AG04449 (cell line): ENCODE measurements around the gene OR6B1.

Experiments used
- CTCF ChIA-PET: fragments of 350-600 bp; formaldehyde crosslinking; extraction: SDS; loops from one replicate; lab custom pipeline; 2021; ENCODE audit warnings: antibody characterized with exemption; lab: Yijun Ruan, JAX
- POLR2A ChIA-PET: fragments of 400-600, 350-600 bp; formaldehyde crosslinking; extraction: SDS; loops from one replicate; lab custom pipeline; 2020; ENCODE audit warnings: antibody characterized with exemption, inconsistent platforms; lab: Yijun Ruan, JAX
- DNase-seq: peaks from one replicate; pipeline ENCODE4 v3.0.0-alpha.2; 2010; ENCODE audit warnings: low read depth, low spot score
- H3K4me3 ChIP-seq: 2 replicates; pipeline ENCODE4 v1.5.1; 2011; ENCODE audit warnings: low read depth, mild to moderate bottlenecking, control low read depth, low read length
- CTCF ChIP-seq: IDR thresholded peaks from one replicate; pipeline ENCODE4 v1.5.1; 2011; ENCODE audit warnings: mild to moderate bottlenecking, moderate library complexity, low read length, control low read depth, inconsistent platforms; ENCODE audit not compliant: insufficient read depth; ENCODE audit errors: missing control alignments

The OR6B1 gene

GRCh38 chr7:143992670-143993069 lies 7.5 kb upstream of the OR6B1 start:
- DNase-seq = no peak
- H3K4me3 ChIP-seq = no peak overlapping the region
- TF ChIP-seq CTCF = no peak
- ChIA-PET CTCF (no interaction called here), POLR2A (no interaction called here)

DNA sequence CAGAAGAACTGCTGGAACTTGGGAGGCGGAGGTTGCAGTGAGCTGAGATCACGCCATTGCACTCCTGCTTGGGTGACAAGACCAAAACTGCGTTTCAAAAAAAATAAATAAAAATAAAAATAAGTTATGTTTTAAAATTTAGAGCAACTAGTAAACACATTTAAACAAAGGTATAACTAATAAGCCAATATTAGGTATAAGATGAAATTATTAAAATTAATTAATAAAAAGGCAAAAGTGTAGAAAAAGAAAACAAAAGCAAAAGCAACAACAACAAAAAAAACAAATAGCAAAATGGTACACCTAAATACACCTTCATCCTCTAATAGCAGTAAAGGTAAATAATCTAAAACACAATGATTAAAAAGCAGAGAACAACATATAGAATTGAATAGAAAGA lies 6.2 kb upstream of the OR6B1 start:
- ChIA-PET POLR2A (no interaction called here), CTCF (no interaction called here)
- no peak for DNase-seq
- TF ChIP-seq CTCF = no peak
- H3K4me3 ChIP-seq = no peak overlapping the region

DNA sequence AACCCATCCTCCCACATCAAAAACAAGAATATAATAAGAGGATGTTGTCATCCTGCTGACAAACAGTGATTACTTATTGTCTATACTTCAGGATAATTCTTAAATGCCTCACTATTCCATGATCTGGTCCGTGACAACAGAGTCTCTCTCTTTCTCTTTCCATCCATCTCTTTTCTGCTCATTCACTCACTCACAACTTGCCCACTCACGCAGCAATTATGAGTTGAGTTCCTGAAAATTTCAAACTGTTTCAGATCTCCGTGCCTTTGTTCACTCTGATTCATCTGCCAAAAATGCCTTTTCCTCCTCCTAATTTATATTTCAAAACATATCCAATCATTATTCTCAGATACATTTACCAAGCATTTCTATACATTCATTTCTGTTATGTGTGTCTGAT lies 1.4 kb downstream of the OR6B1 start:
- no peak for TF ChIP-seq CTCF
- no peak overlapping the region for H3K4me3 ChIP-seq
- DNase-seq = no peak
- POLR2A ChIA-PET = no interaction called here
- CTCF ChIA-PET = interaction anchor here (2.2 kb wide), 1 partner anchor 11 kb away, joined by 6 read pairs; no protein-coding TSS in a partner anchor

DNA sequence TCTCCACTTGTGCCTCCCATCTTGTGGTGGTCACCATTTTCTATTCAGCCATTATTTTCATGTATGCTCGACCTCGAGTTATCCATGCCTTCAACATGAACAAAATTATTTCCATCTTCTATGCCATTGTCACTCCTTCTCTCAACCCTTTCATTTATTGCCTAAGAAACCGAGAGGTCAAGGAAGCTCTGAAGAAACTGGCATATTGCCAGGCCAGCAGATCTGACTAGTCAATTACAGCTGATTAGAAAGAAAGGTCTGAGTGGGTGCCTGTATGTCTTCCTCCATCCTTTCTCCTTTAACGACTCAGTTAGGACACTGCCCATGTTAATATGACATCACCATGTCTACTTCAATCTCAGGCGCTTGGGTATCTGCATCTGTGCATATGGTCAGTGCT lies 4.6 kb downstream of the OR6B1 start:
- ChIA-PET POLR2A (no interaction called here), CTCF (no interaction called here)
- H3K4me3 ChIP-seq = no peak overlapping the region
- no peak for DNase-seq
- TF ChIP-seq CTCF = no peak

DNA sequence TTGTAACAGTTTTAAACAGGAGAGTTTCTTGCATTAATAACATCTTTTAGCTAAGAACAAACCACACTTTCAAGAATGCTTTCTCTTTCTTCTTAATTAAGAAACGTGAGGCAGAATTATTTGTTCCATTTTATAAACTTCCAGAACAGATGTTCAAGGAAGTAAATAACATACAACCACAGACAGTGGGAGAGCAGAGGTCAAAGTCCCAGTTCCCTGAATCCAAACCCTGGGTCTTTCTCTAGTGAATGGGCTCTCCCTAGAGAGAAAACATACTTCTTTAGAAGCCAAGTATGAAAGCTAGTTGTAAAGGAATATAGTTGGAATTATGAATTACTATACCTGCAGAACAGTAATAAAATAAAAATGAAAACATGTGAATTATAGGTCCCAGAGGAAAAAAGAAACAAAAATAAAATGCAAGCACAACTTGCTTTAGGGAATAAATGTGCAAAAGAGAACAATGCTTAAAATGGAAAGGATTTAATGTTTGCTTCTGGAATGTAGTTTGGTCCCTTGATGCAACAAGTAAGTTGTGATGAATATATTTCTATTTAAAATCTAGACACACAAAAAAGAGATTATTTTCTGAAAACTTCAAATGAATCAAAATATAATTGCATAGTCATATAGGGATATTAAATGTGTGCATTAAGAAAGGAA lies 6.0 kb downstream of the OR6B1 start:
- H3K4me3 ChIP-seq = no peak overlapping the region
- CTCF ChIA-PET = no interaction called here
- DNase-seq = no peak
- POLR2A ChIA-PET = no interaction called here
- no peak for TF ChIP-seq CTCF

GRCh38 chr7:144006692-144007042 lies 6.5 kb downstream of the OR6B1 start:
- no peak for TF ChIP-seq CTCF
- CTCF ChIA-PET = interaction anchor here (0.5 kb wide), 1 partner anchor 12 kb away, joined by 3 read pairs; no protein-coding TSS in a partner anchor
- H3K4me3 ChIP-seq = no peak overlapping the region
- POLR2A ChIA-PET = no interaction called here
- no peak for DNase-seq
